ENCODE measurements around the gene EEA1. TPM values are rescaled to one million over a fixed set of nuclear protein-coding genes. Genes with fewer than 3 reads are reported as not detected.

The EEA1 gene
- polyA plus RNA-seq, 1 donor from 2014 or later = 5.6 TPM

- Histone ChIP-seq H3K4me2 (ENCODE audit: low read length) (no peak overlapping the region), H3K27me3 (ENCODE audit: insufficient read depth, low read depth, low read length) (no peaks in the 10 kb centered on the region), H3K36me3 (ENCODE audit: insufficient read depth, low read length) (no peaks in the 10 kb centered on the region), H3K9ac (ENCODE audit: low read length) (no peak overlapping the region), H3K79me2 (replicated peaks; ENCODE audit: insufficient read depth, low read length) (no peaks in the 10 kb centered on the region), H3K4me3 (ENCODE audit: low read length) (no peak overlapping the region), H3K27ac (ENCODE audit: low read length) (no peak overlapping the region), H2AFZ (ENCODE audit: low read depth, low read length) (no peak overlapping the region), H3F3A (ENCODE audit: insufficient read depth, low read length, poor library complexity, severe bottlenecking) (no peaks in the 10 kb centered on the region), H3K9me3 (ENCODE audit: low read length) (no peaks in the 10 kb centered on the region), H3K9me2 (ENCODE audit: insufficient read depth, low read length) (no peaks in the 10 kb centered on the region), H4K20me1 (ENCODE audit: insufficient read depth) (no peaks in the 10 kb centered on the region)
- TF ChIP-seq SMC3 (conservative IDR thresholded peaks at IDR 0.05; ENCODE audit: poor library complexity) (no peak), RAD21 (conservative IDR thresholded peaks at IDR 0.05) (no peak), TAF1 (IDR thresholded peaks at IDR 0.05; ENCODE audit: low read depth) (no peak), CTCF (IDR thresholded peaks at IDR 0.05; ENCODE audit: poor library complexity, severe bottlenecking) (no peak), EZH2 (IDR thresholded peaks at IDR 0.05; ENCODE audit: borderline replicate concordance, insufficient read depth, low read length, poor library complexity, severe bottlenecking) (no peak), REST (IDR thresholded peaks at IDR 0.05; ENCODE audit: borderline replicate concordance) (no peak), POLR2AphosphoS5 (IDR thresholded peaks at IDR 0.05) (no peak), MXI1 (conservative IDR thresholded peaks at IDR 0.05; ENCODE audit: poor library complexity, severe bottlenecking) (no peak), EP300 (conservative IDR thresholded peaks at IDR 0.05; ENCODE audit: poor library complexity, severe bottlenecking) (no peak)
Measured at GRCh38 chr12:92949466-92949865, 20.4 kb upstream of the EEA1 start.

GRCh38 chr12:92947589-92948215 is 18.6 kb upstream of the EEA1 start:
- Histone ChIP-seq H3K4me3 (ENCODE audit: low read length) (no peak overlapping the region), H3K36me3 (ENCODE audit: insufficient read depth, low read length) (no peaks in the 10 kb centered on the region), H3F3A (ENCODE audit: insufficient read depth, low read length, poor library complexity, severe bottlenecking) (no peaks in the 10 kb centered on the region), H2AFZ (ENCODE audit: low read depth, low read length) (no peak overlapping the region), H3K4me2 (ENCODE audit: low read length) (no peak overlapping the region), H3K27ac (ENCODE audit: low read length) (no peak overlapping the region), H4K20me1 (ENCODE audit: insufficient read depth) (no peaks in the 10 kb centered on the region), H3K79me2 (replicated peaks; ENCODE audit: insufficient read depth, low read length) (no peaks in the 10 kb centered on the region), H3K27me3 (ENCODE audit: insufficient read depth, low read depth, low read length) (no peaks in the 10 kb centered on the region), H3K9me2 (ENCODE audit: insufficient read depth, low read length) (no peaks in the 10 kb centered on the region), H3K9me3 (ENCODE audit: low read length) (no peaks in the 10 kb centered on the region), H3K9ac (ENCODE audit: low read length) (no peak overlapping the region)
- no peak for TF ChIP-seq REST (IDR thresholded peaks at IDR 0.05; ENCODE audit: borderline replicate concordance)
- TF ChIP-seq TAF1 (IDR thresholded peaks at IDR 0.05; ENCODE audit: low read depth) = no peak
- no peak for TF ChIP-seq MXI1 (conservative IDR thresholded peaks at IDR 0.05; ENCODE audit: poor library complexity, severe bottlenecking)
- TF ChIP-seq EP300 (conservative IDR thresholded peaks at IDR 0.05; ENCODE audit: poor library complexity, severe bottlenecking) = no peak
- TF ChIP-seq CTCF (IDR thresholded peaks at IDR 0.05; ENCODE audit: poor library complexity, severe bottlenecking) = no peak

Measured in neural cell (in vitro differentiated cells).